HG03442 (cell line): Measurements from ENCODE around the gene ZKSCAN5.

ENCODE experiments used
- ATAC-seq: cut with Tn5 transposase; IDR thresholded peaks from one replicate; pipeline ENCODE4 v1.9.1; 2021; ENCODE audit warnings: mild to moderate bottlenecking, moderate library complexity; ENCODE audit not compliant: unreplicated experiment

Gene ZKSCAN5

DNA sequence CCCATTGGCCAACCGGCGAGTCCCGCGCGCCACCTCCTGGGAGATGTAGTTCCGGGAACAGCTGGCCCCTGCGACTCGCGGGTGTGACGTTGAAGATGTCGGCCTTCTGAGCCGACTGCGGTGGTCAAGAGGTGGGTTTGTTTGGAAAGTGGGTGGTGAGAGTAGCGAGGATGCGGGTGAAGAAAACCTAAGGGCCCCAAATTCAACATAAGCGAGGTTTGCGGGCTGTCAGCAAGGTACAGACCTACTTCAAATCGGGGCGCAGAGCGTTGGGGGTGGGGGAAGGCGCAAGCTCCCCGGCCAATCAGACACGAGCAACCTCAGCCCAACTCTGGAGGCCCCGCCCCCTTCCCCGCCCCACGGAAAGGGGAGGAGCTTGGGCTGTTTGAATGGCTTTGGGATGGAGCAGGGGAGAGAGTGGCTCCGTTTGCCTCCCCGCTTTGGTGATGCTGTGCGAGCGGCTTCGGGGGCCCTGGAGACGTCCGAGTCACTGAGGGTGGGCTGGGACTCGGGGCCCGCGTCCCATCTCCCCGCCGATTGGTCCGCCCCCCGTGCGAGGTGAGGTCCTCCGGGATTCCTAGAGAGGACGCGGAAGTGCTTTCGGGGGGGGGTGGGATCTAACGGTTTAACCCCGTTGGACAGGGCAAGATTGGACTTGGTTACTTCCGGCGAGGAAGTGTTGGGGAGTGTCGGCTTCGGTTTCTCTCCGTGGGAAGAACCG lies at the start of gene ZKSCAN5:
TSS of gene ZKSCAN5 (plus strand) at position 60 of the 721 bp plus-strand sequence. CDS start 1,383 bp downstream, outside the sequence.
- peak; percentile 72 for ATAC-seq

DNA sequence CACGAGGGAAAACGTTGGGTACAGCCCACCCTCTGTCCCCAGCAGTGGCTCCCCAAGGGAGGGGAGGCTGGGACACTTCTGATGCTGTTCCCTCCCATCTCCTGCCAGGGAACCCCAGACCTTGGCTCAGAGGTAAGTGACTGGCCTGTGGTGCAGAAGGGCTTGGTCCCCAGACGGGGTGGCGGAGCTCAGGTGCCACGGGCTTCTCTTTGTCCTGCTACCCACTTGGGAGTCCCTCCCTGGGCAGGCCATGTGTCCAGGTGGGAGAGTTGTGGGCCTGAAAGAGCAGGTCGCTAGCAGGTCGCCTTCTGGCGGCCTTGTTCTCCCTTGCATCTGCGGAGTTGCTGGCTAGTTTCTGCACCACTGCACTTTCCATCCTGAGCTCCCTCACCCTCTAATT lies 48.6 kb upstream of the ZKSCAN5 start:
- no peak for ATAC-seq

DNA sequence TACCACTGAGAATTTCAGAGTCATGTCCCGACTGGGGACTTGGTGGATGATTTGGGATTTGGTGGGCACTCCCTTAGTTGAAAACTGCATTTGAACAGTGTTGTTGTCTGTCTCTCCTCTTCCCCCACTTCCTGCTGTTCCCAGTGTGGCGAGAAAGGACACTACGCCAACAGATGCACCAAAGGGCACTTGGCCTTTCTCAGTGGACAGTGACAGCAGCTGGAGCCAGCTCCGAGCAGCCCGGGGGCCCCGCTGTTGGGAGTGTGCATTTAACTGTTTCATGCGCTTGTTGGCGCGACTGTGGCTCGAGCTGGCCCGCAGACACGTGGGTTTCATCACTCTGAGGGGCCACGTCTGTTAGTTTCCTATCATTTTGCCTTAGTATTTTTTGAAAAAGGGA lies 48.2 kb upstream of the ZKSCAN5 start:
- no peak for ATAC-seq

DNA sequence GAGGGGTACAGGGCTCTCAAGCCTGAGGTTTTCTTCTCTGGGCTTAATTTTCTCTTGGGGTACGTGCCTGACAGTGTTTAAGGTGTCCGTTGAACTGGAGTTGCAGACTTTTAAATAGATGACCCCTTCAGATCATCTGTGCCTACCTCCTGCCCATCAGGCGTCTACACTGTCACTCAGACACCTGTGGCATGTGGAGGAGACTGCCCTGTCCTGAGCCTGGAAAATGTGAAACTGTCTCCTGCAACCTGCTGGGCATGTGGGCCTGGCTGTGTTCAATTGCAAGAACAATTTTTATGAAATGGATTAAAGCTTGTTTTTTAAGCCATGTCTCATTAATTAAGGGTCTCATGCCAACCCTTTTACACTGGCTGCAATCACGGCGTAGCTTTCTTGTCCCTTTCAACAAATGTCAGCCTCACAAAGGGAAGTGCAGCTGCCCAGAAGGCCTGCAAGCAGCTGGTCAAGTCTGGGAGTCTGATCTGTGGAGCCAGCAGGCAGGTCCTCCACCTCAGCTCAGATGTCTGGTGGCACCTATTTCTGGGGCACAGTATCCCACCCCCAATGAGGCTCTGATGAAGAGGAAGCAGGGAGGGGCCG lies 47.3 kb upstream of the ZKSCAN5 start:
- ATAC-seq = no peak

DNA sequence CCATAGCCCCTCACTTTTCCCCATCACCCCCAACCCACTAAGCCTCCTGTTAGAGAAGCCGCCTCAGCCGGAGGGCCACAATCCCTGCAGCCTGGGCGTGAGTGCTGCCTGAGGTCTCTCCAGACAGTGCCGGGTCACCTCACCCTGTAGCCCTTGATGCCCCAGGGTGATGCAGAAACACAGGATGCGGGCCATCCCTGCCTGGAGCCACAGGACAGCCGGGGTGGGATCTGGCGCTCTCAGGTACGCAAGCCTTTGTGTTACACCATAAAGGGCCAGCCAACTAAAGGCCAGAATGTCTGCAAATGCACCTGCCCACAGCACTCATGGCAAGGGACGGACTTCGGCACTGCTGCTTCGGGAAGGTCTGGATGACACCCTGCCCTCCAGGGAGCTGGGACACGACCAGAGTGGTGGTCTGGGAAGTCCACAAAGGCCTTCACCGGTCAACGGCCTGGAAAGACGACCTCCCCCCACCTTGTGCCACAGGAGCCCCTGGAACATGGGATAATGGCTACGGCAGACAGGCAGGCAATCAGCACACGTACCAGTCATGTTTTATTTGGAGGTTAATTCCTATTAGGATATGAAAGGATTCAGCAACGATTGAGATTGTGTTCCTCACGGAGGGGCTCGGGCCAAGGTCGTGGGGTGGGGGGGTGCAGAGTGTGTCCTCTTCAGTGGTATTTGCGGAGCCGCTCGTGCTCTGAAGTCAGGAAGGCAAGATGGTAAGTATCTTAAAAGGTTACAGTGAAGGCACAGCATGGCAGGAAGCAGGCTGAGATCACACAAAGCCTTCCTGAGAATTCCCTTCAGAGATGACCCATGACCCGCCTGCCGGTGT lies 46.6 kb upstream of the ZKSCAN5 start:
- no peak for ATAC-seq

DNA sequence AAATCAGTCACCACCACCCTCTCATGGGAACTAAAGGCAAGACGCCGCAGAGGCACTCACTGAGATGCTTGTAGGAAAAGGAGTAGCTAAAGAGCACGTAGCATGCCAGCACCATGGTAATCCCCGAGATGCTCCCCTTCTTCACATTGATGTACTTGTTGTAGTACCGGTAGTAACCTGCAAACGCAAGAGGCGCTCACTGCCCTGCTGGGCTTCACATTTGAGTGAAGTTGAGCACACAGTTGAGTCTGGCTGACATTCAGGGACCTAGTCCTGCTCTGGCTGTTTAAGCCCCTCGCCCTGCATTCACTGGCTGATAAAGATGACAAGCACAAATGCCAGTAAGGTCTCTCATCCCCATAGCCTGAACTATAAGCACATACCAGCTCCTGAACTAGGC lies 45.4 kb upstream of the ZKSCAN5 start:
- ATAC-seq = no peak

DNA sequence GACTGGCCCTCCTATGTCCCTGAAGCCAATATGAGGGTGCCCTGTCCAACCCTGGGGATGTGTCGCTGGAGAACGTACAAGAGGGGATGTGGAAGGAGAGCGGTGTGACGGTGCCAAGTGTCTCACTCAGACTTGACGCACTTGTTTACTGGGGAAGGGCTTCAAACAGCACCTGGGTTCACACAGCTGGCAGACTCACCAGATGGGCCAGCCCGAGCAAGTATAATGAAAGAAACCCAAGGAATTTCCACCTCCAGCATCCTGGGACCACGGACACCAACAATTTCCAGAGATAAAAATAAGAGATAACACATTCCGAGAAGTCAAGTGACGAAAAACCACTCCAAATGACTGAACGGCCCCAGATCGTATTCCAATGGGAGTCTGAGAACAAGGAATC lies 43.8 kb upstream of the ZKSCAN5 start:
- ATAC-seq = no peak

DNA sequence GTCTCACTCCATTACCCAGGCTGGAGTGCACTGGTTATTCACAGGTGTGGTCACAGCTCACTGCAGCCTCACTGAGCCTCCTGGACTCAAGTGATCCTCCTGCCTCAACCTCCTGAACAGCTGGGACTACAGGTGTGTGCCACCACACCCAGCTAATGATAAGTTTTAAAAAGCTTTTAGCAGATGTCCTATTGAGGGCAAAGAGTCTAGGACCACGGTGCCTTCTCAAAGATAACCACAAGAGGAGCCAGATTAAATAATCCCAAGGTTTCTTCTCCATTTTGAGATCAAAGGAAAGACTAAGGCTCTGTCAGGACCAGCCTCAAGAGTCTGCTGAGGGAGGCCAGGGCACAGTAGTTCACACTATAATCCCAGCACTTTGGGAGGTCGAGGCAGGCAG lies 43.2 kb upstream of the ZKSCAN5 start:
- ATAC-seq = no peak

DNA sequence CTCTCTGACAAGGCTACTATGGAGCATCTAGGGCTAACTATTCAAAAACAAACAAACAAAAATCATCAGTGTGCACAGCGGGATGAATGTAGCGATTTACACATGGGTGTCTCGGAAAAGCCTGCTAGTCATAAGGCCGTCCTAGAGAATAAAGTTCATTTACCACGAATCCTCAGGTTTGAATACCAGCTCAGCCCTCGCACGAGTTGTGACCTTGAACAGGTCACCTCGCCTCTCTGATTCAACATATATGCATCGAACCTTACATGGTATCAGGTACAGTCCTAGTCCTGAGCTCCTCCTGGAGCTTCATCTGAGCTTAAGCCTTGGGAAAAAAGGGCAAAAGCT lies 39.1 kb upstream of the ZKSCAN5 start:
- no peak for ATAC-seq

DNA sequence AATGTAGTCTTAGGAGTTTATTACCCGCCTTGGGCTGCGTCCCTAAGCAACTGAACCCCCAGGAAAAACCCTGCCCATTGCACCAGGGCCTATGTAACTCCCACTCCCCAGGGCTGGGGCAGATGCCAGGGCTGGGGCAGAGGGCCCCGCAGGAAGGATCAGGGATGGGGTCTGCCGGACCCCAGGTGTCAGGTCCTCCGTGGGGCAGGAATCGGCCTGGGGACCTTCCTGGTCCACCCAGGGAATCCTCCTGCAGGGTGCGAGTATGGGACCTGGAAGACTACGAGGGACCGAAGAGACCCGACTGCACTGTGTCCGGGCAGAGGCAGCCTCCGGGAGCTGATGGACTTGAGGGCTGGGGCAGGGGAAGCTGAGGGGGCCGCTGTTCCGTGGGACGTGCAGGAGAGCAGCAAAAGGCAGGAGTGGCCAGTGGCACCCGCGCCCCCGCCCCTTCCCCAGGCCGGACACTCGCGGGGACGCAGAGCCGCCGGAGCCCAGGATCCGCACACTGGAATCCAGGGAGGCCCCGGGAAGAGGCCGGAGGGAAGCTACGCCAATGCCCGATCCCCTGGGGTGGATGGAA lies 36.0 kb upstream of the ZKSCAN5 start:
- ATAC-seq = no peak

DNA sequence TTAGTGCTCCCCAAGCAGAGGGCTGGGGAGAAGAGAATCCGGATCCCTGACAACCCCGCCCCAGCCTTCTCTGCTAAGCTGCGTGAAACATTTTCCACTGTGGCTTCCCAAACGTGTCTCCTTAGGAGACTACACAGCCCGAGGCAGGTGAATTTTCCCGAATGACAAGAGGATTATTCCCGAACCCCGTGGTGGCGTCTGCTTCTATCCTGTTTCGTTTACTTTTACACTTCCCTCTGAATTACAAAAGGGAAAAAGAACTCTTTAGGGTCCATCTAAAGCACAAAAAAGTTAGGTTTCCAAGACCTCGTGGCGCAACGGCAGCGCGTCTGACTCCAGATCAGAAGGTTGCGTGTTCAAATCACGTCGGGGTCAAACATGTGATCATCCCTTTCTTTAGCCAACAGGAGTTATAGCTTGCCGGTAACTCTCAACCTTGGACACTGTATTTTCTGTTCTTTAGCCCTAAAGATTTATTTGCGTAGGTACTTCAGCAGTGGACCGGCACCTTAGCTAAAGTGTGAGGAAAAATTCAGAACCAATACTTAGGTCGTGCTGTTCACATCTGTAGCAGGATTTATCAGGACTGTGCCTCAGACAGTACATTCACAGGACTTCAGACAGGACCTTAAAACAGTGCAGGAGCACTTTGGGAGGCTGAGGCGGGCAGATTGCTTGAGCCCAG lies 34.9 kb upstream of the ZKSCAN5 start:
- ATAC-seq = no peak

DNA sequence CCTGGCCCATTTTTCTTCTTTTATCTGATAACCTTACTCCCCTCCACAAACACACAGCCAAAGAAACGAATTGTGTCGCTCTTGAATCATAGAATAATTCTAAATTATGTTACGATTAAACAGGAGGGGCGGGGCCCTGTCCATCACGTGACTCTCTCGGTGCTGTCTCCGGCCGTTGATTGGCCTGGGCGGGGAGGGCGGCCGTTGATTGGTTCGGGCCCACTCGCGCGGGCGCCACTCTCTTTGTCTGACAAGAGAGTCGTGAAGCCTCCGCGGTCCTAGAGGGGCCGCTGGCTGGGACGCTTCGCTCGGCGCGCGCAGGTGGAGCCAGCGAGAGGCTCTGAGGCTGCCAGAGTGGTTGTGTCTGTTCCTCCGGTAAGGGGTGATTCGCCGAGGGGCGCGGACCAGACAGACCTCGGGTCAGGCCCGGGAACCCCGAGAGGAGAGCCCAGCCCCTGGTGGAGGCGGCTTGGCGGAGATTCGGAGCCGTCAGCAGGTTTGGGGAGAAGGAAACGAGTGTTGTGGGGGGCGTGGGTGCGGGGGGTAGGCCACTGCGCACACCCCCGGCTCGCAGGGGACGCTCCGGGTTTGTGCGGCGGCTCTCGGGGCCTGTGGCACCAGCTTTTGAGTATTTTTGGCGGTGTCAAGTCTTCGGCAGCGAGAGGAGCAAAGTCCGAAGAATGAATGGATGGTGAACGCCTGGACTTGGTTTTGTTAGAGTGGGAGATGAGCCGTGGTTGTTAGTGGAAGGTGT lies 31.7 kb upstream of the ZKSCAN5 start, which contains the start of gene ZNF789:
TSS of gene ZNF789 (plus strand) at position 330 of the 754 bp plus-strand sequence. CDS start 3,567 bp downstream, outside the sequence.
- peak; percentile 92 for ATAC-seq

DNA sequence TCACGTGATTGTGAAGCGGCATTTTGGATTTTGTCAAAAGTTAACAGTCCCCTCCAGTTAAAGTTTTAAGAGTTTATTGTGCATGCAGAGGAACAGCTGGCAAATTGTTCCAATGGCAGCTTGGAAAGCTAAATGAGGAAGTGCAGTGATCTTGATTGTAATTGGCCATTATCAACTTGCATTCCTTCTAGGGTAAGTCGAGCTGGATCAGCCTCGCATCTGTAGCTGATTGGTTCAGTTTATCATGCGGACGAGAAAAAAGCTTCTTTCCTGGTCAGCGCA lies 31.2 kb upstream of the ZKSCAN5 start:
- peak; percentile 5 for ATAC-seq

DNA sequence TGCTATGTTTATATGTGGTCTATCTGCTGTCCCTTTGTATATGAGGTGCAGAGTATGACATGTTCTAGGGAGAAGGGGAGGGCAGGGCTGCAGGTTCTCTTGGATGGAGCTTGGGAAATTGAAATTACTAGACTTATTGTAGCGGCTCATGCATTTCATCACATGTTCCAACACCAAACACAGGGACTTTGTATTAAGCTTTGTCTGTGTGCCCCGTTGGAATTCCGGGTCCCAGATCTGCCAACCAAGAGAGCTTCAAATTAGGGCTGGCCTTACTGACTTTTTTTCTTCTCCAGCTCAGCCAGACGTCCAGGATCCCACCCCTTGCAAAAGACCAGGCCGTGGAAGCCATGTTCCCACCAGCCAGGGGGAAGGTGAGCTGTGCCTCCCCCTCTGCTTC lies 28.4 kb upstream of the ZKSCAN5 start:
- ATAC-seq = no peak

DNA sequence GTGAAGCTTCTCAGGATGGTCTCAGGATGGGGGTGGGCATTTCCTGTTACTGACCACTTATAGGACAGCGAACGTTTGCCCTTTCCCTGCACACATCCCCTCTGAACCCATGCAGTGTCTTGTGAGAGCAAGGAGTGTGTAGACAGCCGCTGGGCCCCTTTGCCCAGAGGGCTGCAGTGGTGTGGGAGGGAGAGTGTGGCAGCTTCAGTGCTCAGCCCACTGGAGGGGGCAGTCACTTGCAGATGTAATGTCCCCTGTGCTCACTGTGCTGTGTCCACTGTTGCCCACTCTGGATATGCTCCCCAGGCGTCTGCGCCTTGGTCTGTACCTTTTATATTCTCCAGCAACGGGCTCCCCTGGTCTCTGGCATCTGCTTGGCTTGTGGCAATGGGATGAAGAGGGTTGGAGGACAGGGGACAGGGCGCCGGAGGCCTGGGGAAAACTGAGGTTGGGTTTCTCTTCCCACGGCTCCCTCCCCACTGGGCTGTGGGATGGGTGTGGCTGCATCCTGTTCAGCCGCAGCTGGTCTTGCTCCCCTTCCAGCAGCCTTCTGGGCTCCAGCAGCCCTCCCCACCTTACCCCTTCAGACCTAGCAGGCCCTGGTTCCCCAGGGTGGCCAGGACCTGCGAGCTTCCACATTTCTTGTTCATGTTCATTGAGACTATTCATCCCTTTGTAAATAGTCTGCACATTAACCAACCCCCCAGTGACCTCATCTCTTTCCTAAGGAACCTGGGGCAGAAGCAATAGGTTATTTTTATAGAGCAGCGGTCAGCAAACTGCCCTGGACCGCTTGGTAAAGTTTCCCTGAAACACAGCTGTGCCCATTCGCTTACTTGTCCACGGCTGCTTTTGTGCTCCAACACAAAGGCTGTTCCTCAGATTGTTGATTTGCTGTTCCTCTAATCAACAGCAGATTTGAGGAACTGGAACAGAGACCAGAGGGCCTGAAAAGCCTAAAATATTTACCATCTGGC lies 25.7 kb upstream of the ZKSCAN5 start:
- no peak for ATAC-seq

DNA sequence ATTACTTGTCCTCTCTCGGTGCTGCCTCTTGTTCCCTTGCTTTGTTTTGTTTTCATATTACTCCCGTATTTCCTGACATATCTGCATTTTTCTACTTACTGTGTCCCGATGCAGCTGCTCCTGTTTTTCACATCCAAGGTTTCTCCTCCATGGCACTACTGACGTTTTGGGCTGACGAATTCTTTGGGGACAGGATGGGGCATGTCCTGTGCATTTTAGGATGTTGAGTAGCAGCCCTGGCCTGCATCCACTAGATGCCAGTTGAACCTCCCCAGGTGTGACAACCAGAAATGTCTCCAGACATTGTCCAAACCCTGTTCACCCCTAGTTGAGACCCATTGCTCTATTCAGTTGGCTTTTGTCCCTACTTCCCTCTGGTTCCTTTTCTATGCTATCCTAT lies 19.4 kb upstream of the ZKSCAN5 start:
- ATAC-seq = no peak

DNA sequence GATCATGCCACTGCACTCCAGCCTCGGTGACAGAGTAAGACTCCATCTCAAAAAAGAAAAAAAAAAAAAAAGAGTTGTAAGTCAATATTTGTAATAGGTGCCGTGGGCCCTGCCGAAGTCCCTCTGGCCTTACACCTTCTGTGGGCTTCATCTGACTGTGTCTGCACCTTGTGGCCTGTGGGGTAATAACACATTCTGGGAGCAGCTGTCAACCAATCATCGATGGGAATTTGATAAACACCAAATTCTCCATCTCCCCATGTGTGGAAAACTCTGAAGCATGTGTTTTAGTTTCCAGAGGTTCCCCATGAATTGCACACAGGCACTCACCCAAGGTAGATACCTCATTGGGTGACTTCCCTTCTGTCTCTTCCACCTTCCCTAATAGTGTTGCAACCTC lies 15.2 kb upstream of the ZKSCAN5 start:
- no peak for ATAC-seq

DNA sequence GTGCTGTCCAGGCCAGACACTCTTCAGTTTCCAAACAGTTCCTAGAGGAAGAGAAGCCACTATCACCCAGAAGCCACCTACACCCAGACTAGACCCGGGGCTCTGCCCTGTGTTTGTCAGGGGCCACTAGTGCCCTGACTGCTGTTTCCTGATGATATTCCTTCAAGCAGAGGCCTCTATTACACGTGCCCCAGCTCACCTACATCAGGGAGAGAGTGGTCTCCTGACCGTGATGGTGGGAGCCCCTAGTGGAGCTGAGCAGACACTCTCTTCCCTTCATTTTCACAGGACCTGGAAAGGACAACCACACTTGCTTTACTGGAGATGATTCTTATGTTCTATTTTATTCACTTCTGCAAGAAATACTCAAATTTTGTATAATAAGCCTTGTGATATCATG lies 13.6 kb upstream of the ZKSCAN5 start:
- no peak for ATAC-seq

DNA sequence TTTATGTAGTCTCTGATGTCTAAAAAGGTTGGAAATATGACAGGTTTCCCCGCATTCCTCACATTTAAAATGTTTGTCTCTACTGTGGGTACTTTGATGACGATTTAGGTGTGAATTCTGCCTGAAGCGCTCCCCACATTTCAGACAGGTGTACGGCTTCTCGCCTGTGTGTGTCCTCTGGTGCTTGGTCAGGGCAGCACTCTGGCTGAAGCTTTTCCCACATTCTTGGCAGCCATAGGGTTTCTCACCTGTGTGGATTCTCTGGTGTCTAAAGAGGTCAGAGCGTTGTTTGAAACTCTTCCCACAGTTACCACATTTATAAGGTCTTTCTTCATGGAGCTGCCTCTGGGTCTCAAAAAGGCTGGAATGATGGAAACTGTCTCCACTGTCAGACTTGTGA lies 10.6 kb upstream of the ZKSCAN5 start:
- no peak for ATAC-seq
